ENCODE results near the gene PGAP1. TPM values are rescaled to one million over a fixed set of nuclear protein-coding genes. Genes with fewer than 3 reads are reported as not detected.

Gene PGAP1
- total RNA-seq, 1 experiment from 2014 or later: 7.4 TPM

DNA sequence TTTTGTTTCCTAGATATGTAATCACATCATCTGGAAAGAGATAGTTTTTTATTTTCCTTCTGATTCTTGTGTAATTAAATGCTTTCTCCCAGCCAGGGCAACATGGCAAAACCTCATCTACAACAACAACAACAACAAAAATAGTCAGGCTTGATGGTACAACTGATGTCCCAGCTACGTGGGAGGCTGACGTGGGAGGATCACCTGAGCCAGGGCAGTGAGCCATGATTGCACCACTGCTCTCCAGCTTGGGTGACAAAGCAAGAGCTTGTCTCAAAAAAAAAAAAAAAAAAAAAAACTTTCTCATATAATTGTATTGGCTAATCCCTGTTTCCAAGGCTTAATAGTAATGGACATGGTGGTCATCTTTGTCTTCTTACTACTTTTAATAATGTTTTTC is 26.4 kb upstream of the PGAP1 start:
- H3K4me1 Mint-ChIP-seq (ENCODE audit: insufficient read depth, unreplicated experiment): peaks cover 6% of the 10 kb centered on the region
- ChIA-PET CTCF (interaction anchor here (0.6 kb wide), 1 partner anchor 84 kb away, joined by 3 read pairs; no protein-coding TSS in a partner anchor), POLR2A (interaction anchor here (1.2 to 1.3 kb wide), 2 partner anchors 11 to 35 kb away, joined by 3 to 4 read pairs; no protein-coding TSS in a partner anchor)
- peak; percentile 35 for DNase-seq (ENCODE audit: unreplicated experiment)
- intact Hi-C loops (cut with micrococcal nuclease): no loop called here
- no peak overlapping the region for H3K4me3 Mint-ChIP-seq (ENCODE audit: unreplicated experiment)
- no peaks in the 10 kb centered on the region for H3K27me3 Mint-ChIP-seq (ENCODE audit: insufficient read depth, unreplicated experiment)
- H3K9me3 Mint-ChIP-seq (ENCODE audit: unreplicated experiment): no peaks in the 10 kb centered on the region
- TF ChIP-seq, protein P1, sequence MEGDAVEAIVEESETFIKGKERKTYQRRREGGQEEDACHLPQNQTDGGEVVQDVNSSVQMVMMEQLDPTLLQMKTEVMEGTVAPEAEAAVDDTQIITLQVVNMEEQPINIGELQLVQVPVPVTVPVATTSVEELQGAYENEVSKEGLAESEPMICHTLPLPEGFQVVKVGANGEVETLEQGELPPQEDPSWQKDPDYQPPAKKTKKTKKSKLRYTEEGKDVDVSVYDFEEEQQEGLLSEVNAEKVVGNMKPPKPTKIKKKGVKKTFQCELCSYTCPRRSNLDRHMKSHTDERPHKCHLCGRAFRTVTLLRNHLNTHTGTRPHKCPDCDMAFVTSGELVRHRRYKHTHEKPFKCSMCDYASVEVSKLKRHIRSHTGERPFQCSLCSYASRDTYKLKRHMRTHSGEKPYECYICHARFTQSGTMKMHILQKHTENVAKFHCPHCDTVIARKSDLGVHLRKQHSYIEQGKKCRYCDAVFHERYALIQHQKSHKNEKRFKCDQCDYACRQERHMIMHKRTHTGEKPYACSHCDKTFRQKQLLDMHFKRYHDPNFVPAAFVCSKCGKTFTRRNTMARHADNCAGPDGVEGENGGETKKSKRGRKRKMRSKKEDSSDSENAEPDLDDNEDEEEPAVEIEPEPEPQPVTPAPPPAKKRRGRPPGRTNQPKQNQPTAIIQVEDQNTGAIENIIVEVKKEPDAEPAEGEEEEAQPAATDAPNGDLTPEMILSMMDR (IDR thresholded peaks at IDR 0.05; ENCODE audit: unreplicated experiment): no peak
- no peaks in the 10 kb centered on the region for H3K36me3 Mint-ChIP-seq (ENCODE audit: insufficient read depth, unreplicated experiment)
- no TSS peak for BruUV-seq (replicated peaks)
- no peak overlapping the region for H3K27ac Mint-ChIP-seq (ENCODE audit: low read depth, unreplicated experiment)

DNA sequence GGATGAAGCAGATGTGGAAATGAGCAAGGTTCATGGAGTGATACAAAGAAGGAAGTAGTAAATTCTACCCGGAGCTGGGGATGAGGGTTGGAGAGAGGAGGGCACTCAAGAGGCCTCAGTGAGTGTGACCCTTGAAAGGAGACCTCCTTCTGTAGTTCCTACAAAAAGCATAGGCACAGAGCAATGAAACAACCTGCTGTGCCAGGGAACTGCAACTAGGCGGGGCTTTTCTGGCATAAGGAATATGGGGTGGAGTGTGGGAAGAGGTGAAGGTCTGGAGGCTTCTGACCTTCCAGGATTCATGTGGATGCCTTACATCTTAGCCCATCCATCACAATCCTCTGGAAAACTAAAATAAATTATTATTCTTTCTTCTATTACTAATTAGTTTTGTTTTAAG is 25.5 kb upstream of the PGAP1 start:
- H3K27ac Mint-ChIP-seq (ENCODE audit: low read depth, unreplicated experiment): no peak overlapping the region
- H3K4me3 Mint-ChIP-seq (ENCODE audit: unreplicated experiment): no peak overlapping the region
- intact Hi-C loops (cut with micrococcal nuclease): no loop called here
- no peaks in the 10 kb centered on the region for H3K9me3 Mint-ChIP-seq (ENCODE audit: unreplicated experiment)
- ChIA-PET CTCF (no interaction called here), POLR2A (interaction anchor here (0.5 to 1.3 kb wide), 3 partner anchors 10 to 483 kb away, joined by 3 to 4 read pairs (median 3); partner anchors contain the start of gene SF3B1)
- no peaks in the 10 kb centered on the region for H3K27me3 Mint-ChIP-seq (ENCODE audit: insufficient read depth, unreplicated experiment)
- TF ChIP-seq, protein P1 (IDR thresholded peaks at IDR 0.05; ENCODE audit: unreplicated experiment): no peak
- BruUV-seq (replicated peaks): no TSS peak
- no peaks in the 10 kb centered on the region for H3K36me3 Mint-ChIP-seq (ENCODE audit: insufficient read depth, unreplicated experiment)
- DNase-seq (ENCODE audit: unreplicated experiment): no peak
- peaks cover 6% of the 10 kb centered on the region for H3K4me1 Mint-ChIP-seq (ENCODE audit: insufficient read depth, unreplicated experiment)

DNA sequence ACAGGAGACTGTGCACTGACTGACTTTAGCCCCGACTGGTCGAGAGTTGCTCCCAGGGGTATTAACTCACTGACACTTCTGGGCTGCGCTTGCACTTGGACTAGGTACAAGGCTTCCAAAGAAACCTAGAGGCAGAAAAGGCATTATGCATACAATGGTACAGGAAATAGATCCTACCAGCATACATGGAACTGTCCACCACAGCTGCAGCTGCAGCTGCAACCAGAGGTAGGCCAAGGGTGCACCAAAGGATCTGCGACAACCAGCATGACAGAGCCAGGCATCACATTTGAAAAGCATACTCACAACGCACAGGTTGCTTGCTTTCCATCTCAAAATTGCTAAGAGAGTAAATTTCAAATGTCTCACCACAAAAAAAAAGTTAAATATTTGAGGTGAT is 22.6 kb upstream of the PGAP1 start:
- peaks cover 6% of the 10 kb centered on the region for H3K4me1 Mint-ChIP-seq (ENCODE audit: insufficient read depth, unreplicated experiment)
- H3K27ac Mint-ChIP-seq (ENCODE audit: low read depth, unreplicated experiment): no peak overlapping the region
- no peak overlapping the region for H3K4me3 Mint-ChIP-seq (ENCODE audit: unreplicated experiment)
- no TSS peak for BruUV-seq (replicated peaks)
- TF ChIP-seq, protein P1 (IDR thresholded peaks at IDR 0.05; ENCODE audit: unreplicated experiment): no peak
- no peak for DNase-seq (ENCODE audit: unreplicated experiment)
- H3K27me3 Mint-ChIP-seq (ENCODE audit: insufficient read depth, unreplicated experiment): no peaks in the 10 kb centered on the region
- intact Hi-C loops (cut with micrococcal nuclease): no loop called here
- no peaks in the 10 kb centered on the region for H3K9me3 Mint-ChIP-seq (ENCODE audit: unreplicated experiment)
- CTCF ChIA-PET: no interaction called here
- POLR2A ChIA-PET: no interaction called here
- no peaks in the 10 kb centered on the region for H3K36me3 Mint-ChIP-seq (ENCODE audit: insufficient read depth, unreplicated experiment)

DNA sequence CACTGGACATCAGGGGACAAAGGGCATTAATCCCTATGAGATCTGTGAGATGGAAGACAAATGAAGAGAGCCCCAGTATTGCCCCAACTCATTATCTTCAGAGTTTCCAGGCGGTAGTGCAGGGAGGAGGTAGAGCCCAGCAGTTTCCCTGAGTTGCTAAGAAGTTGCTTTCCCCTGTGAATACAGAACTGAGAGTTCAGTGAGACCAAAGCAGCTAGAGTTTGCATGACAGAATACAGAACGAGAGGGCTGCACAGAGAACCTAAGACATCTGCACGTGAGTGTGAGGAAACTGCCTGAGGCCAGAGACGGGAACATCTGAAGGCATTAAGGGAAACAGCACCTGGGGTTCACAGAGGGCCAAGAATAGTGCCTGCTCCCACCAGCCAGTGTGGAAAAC is 18.1 kb upstream of the PGAP1 start:
- no peaks in the 10 kb centered on the region for H3K4me1 Mint-ChIP-seq (ENCODE audit: insufficient read depth, unreplicated experiment)
- no peak for DNase-seq (ENCODE audit: unreplicated experiment)
- no TSS peak for BruUV-seq (replicated peaks)
- no peaks in the 10 kb centered on the region for H3K36me3 Mint-ChIP-seq (ENCODE audit: insufficient read depth, unreplicated experiment)
- TF ChIP-seq, protein P1 (IDR thresholded peaks at IDR 0.05; ENCODE audit: unreplicated experiment): no peak
- H3K4me3 Mint-ChIP-seq (ENCODE audit: unreplicated experiment): no peak overlapping the region
- POLR2A ChIA-PET: no interaction called here
- no peak overlapping the region for H3K27ac Mint-ChIP-seq (ENCODE audit: low read depth, unreplicated experiment)
- CTCF ChIA-PET: interaction anchor here (0.9 kb wide), 1 partner anchor 39 kb away, joined by 4 read pairs; no protein-coding TSS in a partner anchor
- intact Hi-C loops (cut with micrococcal nuclease): no loop called here
- H3K27me3 Mint-ChIP-seq (ENCODE audit: insufficient read depth, unreplicated experiment): no peaks in the 10 kb centered on the region
- H3K9me3 Mint-ChIP-seq (ENCODE audit: unreplicated experiment): no peaks in the 10 kb centered on the region

Data from MCF 10A (cell line).